Pons (tissue), 1 donor: ENCODE results near the gene METAP2.
"Not testable (repeated sequence)": the region's sequence is repeated elsewhere in the genome, so short reads cannot be mapped to it uniquely, and the experiment has no call there.

Experiments used
- DNase-seq: peaks from one replicate; pipeline ENCODE4 v3.0.0-alpha.2; 2016; ENCODE audit warnings: low spot score

METAP2 gene

DNA sequence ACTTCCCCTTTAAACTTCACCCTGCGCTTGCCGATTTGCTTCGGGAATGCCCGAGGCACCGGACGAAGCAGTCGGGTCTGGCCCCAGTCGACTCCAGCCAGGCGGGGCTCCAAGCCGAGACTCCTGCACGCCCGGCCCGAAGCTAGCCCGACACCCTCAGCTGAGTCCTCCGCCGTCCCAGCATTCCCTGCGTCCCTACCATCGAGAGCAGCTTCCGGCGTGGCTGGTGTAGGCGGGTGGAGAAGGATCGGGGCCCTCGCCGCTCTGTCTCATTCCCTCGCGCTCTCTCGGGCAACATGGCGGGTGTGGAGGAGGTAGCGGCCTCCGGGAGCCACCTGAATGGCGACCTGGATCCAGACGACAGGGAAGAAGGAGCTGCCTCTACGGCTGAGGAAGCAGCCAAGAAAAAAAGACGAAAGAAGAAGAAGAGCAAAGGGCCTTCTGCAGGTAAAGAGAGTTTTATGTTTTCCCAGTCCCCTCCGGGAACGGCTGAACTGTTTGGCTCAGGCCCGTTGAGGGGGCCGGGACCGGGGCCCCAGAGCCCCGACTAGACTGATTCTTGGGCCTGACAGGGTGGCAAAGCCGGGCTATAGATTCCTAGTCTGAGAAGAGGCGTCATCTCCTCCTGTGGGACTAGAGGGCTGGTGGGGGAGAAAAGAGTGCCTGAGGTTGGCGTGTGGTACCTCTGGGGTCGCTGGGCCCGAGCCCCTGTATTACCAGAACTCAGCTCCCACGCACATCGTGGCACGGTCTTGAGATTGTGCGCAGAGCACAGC is at the start of gene METAP2:
Gene METAP2 (plus strand): TSS at position 269 of the 776 bp plus-strand sequence. CDS start 28 bp downstream, at position 297.
- DNase-seq: peak; percentile 93

DNA sequence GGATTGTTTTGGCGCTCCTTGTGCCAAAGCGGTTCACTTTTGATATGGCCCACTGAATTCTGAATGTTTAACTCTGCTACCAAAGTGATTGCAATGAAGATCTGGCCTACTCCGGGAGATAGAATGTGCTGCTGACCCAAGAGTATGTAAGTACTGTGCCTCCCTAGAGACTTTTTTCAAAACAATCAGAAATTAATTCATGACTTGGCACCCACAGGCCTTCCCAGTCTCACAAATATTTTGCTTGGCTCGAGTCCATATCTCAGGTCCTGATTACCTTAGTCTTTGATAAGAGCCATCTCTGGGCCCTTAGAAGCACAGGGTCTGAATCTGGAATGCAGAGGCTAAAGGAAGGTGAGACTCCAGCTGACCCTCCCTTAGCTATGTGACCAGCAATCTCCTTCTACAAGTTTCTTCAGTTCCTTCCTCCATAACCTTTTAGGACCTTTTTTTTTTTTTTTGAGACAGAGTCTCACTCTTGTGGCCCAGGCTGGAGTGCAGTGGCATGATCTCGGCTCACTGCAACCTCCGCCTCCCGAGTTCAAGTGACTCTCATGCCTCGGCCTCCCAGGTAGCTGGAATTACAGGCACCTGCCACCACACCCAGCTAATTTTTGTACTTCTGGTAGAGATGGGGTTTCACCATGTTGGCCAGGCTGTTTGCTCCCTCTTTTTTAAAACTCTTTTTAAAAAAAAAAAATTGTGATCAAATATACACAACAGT is 49.5 kb upstream of the METAP2 start:
- no peak for DNase-seq

DNA sequence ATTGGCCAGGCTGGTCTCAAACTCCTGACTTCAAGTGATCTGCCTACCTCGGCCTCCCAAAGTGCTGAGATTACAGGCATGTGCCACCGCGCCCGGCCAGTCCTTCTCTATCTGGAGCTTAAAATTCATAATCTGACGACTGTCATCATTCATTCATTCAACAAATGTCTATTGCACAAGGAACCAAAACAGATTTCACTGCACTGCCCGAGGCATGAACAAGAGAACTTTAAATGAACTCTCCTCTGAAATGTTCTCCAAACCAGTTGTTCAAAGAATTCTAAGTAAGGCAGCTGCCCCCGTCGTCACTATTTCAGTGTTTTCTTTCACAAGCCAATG is 44.8 kb upstream of the METAP2 start:
- DNase-seq: no peak

DNA sequence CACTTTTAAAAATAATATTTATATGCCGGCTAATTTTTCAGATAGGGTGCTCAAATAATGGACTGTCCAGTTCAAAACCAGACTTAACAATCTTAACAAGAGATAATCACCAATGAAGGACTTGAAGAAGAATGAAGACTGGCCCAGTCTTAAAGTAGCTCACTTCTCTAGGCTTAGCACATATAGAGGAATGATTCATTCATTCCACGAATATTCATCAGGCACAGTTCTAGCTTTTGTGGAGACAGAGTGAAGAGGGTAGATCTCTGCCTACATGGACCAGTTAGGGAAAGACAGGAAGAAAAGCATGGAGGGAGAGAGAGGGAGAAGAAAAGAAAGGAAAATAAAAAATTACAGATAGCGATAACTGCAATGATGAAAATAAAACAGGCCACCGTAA is 42.8 kb upstream of the METAP2 start:
- no peak for DNase-seq

DNA sequence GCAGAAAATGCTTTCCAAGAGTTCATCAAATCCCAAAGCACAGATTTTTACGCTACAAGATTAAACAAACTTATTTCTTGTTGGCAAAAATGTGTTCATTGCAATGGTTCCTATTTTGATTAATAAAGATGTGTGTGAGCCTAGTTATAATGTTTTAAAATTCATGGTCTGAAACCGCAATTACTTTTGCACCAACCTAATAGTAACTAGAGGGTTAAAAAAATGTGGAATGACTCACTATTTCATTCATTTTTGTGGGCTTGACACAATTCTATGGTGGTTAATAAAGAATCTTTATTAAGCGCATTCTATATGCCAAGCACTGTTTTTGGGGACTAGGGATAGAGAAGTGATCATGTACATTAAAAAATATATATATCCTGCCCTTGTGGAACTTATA is 38.6 kb upstream of the METAP2 start:
- no peak for DNase-seq

DNA sequence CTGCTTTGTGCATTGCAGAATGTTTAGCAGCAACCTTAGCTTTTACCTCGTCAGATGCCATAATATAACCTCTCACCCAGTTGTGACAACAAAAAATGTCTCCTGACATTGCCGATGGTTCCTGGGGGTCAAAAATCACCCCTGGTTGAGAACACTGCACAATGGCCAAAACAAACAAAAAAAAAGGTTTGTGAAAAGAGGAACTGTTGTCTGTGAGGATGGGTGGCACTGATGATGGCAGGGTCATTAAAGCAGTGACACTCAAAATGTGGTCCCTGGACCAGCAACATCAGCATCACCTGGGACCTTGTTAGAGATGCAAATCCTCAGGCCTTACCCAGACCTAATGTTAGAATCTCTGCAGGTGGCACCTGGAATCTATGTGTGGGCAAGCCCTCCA is 36.4 kb upstream of the METAP2 start:
- no peak for DNase-seq

DNA sequence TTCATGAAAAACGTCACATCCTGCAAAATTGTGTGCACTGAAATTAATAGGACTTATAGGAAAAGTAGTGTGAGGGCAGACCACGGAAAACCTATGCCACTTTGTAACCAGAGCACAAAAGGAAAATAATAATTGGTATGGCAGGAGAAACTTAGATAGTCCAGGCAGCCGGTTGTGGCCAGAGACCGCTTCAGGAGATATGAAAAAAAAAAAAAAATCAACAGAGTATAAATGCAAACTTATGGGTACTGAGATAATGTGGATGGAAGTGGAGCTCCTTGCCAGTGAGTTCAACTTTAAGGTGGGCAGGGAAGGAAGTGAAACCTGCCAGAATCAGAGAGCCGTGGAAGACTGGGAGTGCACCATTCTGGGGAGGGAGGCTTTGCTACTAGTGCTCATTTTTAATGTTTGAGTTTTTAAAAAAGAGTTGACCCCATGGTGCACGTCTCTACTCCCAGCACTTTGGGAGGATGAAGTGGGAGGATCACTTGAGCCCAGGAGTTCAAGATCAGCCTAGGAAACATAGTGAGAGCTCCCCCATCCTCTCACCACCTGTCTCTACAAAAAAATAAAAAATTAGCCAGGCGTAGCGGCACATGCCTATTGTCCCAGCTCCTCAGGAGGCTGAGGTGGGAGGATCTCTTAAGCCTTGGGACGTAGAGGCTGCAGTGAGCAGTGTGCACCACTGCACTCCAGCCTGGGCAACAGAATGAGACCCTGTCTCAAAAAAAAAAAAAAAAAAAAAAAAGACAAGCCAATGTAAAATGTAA is 34.3 kb upstream of the METAP2 start:
- no peak for DNase-seq

DNA sequence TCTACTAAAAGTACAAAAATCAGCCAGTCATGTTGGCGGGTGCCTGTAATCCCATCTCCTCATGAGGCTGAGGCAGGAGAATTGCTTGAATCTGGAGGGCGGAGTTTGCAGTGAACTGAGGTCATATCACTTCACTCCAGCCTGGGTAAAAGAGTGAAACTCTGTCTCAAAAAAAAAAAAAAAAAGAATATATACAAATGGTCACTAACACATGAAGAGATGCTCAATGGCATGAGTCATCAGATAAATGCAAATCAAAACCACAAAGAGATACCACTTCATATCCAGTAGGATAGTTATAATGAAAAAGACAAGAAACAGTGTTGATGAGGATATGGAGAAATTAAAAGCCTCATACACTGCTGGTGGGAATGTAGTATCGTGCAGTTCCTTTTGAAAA is 33.6 kb upstream of the METAP2 start:
- DNase-seq: no peak

DNA sequence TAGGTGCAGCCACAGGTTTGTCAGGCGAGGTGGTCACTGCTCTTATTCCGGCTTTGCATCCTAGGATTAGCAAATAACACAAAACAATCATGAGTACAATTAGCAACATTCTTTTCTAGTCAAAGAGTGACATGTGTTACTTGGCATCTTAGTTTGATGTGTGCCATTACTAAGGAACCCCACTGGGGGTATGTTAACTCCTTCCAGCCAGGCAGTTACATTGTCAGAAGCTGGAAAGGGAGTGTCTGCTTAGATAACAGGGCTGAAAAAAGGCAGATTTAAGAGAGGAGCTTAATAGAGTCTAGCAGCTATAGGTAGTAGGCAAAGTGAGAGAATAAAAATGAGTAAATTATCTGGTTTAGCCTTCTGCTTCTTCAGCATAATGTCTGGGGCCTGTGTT is 30.5 kb upstream of the METAP2 start:
- no peak for DNase-seq

DNA sequence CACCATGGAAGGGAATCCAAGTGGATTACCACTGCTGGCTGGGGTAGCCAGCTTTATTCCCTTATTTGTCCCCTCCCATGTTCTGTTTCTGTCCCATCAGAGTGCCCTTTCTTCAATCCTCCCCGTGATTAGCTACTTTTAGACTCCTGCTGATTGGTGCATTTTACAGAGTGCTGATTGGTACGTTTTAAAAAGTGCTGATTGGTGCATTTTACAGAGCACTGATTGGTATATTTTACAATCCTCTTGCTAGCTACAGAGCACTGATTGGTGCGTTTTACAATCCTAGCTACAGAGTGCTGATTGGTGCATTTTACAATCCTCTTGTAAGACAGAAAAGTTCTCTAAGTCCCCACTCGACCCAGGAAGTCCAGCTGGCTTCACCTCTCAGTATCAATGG is 28.9 kb upstream of the METAP2 start:
- not testable (repeated sequence) for DNase-seq

DNA sequence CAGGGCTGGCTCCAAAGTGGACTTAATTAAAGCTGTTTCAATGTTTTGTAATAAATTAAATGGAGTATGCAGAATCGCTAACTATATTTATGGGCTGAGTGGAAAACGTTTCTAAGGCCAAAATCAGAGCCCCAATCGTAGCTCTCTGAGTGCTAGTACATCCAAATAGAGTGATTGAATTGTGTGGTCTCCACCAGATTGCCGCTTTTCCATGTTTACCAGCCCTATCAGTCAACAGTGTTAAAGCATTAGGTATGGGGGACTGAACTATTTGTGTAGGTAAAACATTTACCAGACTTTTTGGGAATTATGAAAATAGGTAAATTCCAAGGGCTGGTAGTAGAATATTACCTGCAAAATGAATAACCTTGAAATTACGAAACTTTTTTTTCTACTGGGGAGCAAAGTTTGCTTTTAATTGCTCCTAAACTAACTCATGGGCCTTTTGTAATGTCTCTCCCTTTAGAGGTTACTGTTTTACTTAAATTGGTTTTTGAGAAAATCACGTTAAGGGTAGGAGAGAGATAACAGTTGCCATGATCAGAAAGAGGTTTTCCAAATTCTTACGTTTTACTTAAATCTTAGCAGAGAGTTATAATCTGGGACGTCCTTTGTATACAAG is 28.0 kb upstream of the METAP2 start:
- no peak for DNase-seq

DNA sequence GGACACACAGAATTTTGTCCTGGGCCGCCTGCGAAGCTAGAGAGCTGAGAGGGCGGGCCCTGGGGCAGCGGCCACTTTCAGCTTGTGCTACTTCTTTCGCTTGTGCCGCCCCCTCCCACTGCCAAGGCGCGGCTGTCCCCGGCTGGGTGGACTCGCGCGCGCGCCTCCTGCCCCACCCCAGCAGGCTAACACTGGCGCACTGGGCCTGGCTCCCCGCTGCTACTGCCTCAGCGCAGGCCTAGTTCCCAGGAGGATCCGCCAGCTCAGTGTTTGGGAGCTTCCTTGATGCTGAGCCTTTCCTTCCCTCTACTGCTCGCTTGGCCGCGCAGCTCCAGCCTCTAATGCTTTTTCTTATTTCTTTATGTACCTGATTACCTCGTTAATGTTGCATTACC is 27.4 kb upstream of the METAP2 start:
- no peak for DNase-seq

DNA sequence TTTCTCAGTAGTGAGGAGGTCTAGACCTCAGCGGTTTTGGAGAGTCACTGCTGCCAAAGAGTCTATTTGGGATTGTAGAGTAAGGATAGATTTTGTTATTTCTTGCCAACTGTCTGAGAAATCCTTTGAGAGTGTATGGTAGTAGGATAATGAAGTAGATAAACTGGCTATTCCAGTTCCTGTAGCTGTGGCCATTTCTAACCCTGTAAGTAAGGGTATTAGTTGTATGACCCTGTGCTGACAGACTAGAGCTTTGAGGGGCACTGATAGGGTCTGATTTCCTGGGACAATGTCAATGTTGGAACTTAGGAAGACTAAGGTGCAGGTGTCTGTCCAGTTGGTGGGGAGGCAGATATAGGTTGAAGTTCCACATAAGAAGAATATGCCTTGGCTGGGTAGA is 24.3 kb upstream of the METAP2 start:
- DNase-seq: not testable (repeated sequence)

DNA sequence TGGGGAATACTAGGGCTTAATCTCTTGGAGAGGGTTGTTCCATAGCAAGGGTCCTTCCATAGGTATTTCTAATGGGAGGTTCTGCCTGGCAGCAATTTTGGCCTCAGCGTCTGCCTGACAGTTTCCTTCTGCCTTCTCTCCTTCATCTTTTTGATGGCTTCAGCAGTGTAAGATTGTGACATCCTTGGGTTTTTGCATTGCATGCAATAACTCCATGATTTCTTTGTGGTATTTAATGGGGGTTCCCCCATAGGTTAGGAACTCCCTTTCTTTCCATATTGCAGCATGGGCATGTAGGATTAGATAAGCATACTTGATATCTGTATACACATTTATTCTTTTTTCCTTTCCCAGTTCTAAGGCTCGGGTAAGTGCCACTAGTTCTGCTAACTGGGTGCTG is 21.5 kb upstream of the METAP2 start:
- DNase-seq: not testable (repeated sequence)

DNA sequence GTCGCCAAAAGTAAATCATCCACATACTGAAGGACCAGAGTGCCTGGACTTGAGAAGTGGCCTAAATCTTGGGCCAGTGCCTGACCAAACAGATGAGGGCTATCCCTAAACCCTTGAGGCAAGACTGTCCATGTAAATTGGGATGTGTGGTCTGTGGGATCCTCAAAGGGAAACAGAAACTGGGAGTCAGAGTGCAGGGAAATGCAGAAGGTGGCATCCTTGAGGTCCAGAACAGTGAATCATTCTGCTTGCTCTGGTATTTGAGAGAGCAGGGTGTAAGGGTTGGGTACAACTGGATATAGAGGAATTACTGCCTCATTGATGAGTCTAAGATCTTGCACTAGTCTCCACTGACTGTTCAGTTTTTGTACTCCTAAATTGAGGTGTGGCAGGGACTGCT is 20.1 kb upstream of the METAP2 start:
- DNase-seq: not testable (repeated sequence)

DNA sequence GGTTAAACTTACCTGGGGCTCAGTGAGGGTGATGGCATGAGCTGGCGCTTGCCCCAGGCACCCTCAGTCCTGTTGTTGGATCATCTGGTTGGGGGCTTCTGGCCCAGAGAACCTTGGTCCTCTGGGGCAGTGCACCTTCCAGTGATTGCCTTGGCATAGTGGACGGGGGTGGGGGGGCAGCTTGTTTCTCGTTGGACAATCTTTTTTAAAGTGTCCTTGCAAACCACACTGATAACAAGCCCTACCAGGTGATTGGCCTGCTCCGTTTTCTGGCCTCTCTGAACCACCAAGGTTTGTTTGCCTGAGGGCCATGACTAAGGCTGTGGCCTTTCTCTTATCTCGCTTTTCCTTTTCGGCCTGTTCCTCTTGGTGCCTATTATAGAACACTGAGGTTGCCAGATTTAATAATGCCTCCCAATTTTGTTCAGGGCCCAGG is 19.2 kb upstream of the METAP2 start:
- DNase-seq: not testable (repeated sequence)

DNA sequence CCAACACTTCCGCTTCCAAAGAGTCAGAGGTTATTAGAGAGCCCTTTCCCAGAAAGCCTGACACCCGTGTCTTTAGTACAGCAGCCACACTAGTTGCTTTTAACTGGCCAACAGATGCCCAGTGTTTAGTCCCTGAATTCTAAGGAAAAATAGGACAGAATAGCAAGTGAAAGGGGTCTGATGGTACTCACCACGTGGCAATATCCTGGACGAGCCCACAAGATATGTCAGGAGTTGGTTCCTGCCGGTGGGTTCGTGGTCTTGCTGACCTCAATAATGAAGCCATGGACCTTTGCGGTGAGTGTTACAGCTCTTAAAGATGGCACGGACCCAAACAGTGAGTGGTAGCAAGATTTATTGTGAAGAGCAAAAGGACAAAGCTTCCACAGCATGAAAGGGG is 16.3 kb upstream of the METAP2 start:
- not testable (repeated sequence) for DNase-seq

DNA sequence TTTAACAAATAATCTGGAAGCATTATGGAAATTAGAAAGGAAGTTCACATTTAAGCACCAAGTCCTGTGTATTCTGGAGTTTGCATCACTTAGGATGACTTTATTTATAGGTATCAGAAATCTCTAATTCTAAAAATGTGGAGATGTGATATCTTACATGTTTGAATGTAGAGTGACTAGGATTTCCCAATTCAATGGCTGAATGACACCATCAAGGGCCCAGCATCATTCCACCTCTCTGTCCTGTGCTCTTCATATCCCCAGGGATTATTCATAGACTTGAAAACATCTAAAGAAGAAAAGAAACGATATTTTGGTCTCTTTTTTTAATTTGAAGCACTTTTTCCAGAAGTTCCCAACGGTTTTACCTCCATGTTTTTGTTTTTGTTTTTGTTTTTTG is 15.2 kb upstream of the METAP2 start:
- no peak for DNase-seq

DNA sequence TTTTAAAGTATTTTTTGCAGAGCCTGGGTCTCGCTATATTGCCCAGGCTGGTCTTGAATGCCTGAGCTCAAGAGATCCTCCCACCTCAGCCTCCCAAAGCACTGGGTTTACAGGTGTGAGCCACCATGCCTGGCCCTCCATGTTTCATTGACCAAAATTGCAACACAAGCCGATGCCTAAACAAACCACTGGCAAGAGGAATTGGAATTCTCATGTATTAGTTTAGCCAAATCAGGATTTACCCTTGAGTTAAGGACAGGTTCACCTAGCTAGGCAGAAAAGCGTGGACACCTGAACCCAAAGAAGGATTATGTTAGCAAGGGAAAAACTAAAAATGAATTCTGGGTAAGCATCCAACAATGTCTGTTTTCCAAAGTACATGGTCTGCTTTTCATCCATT is 14.6 kb upstream of the METAP2 start:
- DNase-seq: no peak

DNA sequence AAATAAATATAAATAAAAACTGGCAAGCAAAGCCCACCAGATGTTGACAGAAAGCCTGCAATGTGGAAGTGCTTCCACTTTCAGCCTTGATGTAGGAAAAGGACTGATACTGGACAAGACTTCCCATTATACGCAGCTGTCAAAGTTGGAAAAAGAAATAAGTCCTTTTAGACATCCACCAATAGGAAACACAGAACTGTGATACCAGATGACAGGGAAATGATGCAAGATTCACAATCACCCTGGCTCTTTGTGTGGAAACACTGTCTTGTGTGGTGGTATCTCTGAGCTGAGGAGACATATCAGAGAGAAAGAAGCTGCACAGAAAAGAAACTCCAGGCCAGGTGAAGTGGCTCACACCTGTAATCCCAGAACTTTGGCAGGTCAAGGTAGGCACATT is 13.8 kb upstream of the METAP2 start:
- DNase-seq: no peak

DNA sequence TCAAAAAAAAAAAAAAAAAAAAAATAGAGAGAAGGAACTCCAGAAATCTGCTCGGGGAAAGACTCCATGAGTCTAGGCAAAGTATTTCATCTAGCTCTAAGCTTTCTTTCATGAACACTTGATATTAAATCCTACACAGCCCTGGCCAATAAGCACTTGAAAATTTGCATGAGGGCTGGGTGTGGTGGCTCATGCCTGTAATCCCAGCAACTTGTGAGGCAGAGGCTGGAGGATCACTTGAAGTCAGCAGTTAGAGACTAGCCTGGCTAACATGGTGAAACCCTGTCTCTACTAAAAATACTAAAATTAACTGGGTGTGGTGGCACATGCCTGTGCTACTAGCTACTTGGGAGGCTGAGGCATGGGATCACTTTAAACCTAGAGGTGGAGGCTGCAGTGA is 13.1 kb upstream of the METAP2 start:
- no peak for DNase-seq

DNA sequence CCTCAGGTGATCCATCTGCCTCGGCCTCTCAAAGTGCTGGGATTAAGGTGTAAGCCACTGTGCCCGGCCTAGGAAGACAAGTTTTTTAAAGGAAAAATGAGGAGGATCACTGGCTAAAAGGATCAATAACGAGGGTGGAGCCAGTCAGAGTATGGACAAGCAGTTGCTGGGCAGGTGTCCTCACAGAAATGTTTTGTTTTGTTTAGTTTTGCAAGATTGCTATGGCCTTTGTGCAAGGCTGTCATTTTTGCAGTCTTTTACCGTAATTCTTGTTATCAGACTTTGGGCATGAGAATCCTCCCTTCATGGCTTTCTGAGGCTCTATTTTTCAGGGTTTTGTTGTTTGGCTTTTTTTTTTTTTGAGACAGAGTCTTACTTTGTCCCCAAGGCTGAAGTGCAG is 11.9 kb upstream of the METAP2 start:
- no peak for DNase-seq

DNA sequence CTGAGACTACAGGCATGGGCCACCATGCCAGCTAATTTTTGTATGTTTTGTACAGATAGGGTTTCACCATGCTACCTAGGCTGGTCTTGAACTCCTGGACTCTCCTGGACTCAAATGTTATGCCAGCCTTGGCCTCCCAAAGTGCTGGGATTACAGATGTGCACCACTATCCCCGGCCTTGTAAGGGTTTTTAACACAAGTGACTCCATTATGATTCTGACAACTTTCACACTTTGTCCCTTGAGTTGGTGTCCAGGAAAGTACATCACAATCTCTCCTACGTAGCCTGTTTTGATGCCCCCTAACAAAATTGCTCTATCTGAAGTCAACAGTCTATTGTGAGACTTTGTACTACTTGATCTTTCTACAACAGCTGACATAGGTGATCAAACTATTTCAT is 11.4 kb upstream of the METAP2 start:
- no peak for DNase-seq
